Upper lobe of left lung (tissue), 4 donors: Measurements from ENCODE around the gene ATG4B.

ENCODE experiments used
- POLR2A ChIP-seq, 4 donors: fragments of 450-650 bp; IDR thresholded peaks; one replicate each; pipeline ENCODE4 v1.5.1; 2016 to 2017; ENCODE audit warnings: antibody characterized with exemption in 4 of 4, mild to moderate bottlenecking in 2 of 4
- POLR2AphosphoS5 ChIP-seq, 2 donors: sonication (generic); formaldehyde crosslinking; IDR thresholded peaks; one replicate each; pipeline ENCODE4 v1.5.1; 2017; ENCODE audit warnings: antibody characterized with exemption in 2 of 2
- TF ChIP-seq, protein P1 (sequence below), 6 experiments: fragments of 450-650 bp in 4 of 6; fragments of 200-600 bp in 2 of 6; sonication (generic) in 2 of 6; IDR thresholded peaks; one replicate each; pipeline ENCODE4 v1.5.1; 2016 to 2019; ENCODE audit warnings: antibody characterized with exemption in 6 of 6

DNA sequence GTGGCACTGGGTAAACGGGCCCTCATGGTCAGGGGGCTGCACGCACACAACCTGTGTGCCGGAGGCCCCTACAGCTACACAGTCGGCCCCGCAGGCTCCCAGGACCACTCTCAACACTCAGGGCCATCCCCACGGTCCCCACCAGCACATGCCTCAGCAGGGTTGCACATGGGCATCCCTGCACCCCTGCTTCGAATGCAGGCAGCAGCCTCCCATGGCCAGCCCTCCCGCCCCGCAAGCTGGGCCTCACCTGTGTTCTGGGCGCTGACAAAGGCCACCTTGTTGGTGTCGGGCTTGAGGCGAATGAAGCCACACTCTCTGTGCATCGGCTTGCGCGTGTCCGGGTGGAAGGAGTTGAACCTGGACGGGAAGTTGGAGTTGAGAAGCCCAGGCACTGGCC lies 34.8 kb upstream of the ATG4B start:
- TF ChIP-seq, protein P1, sequence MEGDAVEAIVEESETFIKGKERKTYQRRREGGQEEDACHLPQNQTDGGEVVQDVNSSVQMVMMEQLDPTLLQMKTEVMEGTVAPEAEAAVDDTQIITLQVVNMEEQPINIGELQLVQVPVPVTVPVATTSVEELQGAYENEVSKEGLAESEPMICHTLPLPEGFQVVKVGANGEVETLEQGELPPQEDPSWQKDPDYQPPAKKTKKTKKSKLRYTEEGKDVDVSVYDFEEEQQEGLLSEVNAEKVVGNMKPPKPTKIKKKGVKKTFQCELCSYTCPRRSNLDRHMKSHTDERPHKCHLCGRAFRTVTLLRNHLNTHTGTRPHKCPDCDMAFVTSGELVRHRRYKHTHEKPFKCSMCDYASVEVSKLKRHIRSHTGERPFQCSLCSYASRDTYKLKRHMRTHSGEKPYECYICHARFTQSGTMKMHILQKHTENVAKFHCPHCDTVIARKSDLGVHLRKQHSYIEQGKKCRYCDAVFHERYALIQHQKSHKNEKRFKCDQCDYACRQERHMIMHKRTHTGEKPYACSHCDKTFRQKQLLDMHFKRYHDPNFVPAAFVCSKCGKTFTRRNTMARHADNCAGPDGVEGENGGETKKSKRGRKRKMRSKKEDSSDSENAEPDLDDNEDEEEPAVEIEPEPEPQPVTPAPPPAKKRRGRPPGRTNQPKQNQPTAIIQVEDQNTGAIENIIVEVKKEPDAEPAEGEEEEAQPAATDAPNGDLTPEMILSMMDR (IDR thresholded peaks at IDR 0.05), result no peak
- TF ChIP-seq POLR2A (IDR thresholded peaks at IDR 0.05) (no peak), POLR2AphosphoS5 (IDR thresholded peaks at IDR 0.05) (no peak)
